Erythroblast (primary cell): Measurements from ENCODE around the gene POLD3.

Source experiments
- GATA1 ChIP-seq: IDR thresholded peaks from 2 replicates; pipeline ENCODE4 v1.6.1; 2011; ENCODE audit warnings: low read depth, mild to moderate bottlenecking, control low read depth, low read length, moderate library complexity
- POLR2A ChIP-seq: IDR thresholded peaks from 2 replicates; pipeline ENCODE4 v1.6.1; 2011; ENCODE audit warnings: mild to moderate bottlenecking, low read length

- TF ChIP-seq POLR2A: no peak
- no peak for TF ChIP-seq GATA1
These were observed 89.6 kb downstream of the POLD3 start for GRCh38 chr11:74681686-74682651.
